ENCODE results near the gene PI4KA. TPM values are rescaled to one million over a fixed set of nuclear protein-coding genes. Genes with fewer than 3 reads are reported as not detected.

Gene PI4KA
- total RNA-seq, 6 experiments from 2014 or later, result 51.0 to 61.3 (median 57.2) TPM

DNA sequence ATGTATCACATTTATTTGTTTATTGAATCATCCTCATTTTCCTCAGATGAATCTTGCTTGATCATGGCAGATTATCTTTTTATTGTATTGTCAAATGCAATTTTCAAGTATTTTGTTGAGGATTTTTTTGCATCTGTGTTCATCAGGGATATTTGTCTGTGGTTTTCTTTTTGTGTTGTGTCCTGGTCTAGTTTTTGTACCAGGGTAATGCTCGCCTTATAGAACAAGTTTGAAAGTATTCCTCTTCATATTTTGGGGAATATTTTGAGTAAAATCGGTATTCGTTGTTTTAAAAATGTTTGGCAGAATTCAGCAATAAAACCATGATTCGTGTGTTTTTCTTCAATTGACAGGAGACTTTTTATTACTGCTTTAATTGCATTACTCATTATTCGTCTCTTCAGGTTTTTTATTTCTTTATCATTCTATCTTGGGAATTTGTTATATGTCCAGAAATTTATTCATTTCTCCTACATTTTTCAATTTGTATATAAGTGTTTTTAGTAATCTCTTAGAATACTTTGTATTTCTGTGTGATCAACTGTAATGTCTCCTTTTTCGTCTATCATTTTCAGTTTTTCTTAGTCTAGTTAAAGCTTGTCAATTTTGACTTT, 198.1 kb downstream of the PI4KA start:
- peaks cover 5% of the 10 kb centered on the region; the same call in 1 of the 2 replicates for H3K4me1 Mint-ChIP-seq (ENCODE audit: low read depth)

DNA sequence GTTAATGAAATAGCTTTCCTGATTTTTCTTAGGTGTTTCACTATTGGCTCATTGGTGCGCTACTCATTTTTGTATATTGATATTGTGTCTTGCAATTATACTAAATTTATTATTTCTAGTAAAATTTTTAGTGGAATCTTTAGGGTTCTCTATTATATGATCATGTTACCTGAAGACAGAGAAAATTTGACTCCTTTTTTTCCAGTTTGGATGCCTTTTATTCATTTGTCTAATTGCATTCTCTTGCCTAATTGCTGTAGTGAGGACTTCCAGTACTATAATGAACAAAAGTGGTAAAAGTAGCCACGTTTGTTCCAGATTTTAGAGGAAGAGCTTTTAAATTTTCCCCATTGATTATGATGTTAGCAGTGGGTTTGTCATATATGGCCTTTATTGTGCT, 198.7 kb downstream of the PI4KA start:
- TF ChIP-seq, protein P1, sequence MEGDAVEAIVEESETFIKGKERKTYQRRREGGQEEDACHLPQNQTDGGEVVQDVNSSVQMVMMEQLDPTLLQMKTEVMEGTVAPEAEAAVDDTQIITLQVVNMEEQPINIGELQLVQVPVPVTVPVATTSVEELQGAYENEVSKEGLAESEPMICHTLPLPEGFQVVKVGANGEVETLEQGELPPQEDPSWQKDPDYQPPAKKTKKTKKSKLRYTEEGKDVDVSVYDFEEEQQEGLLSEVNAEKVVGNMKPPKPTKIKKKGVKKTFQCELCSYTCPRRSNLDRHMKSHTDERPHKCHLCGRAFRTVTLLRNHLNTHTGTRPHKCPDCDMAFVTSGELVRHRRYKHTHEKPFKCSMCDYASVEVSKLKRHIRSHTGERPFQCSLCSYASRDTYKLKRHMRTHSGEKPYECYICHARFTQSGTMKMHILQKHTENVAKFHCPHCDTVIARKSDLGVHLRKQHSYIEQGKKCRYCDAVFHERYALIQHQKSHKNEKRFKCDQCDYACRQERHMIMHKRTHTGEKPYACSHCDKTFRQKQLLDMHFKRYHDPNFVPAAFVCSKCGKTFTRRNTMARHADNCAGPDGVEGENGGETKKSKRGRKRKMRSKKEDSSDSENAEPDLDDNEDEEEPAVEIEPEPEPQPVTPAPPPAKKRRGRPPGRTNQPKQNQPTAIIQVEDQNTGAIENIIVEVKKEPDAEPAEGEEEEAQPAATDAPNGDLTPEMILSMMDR (IDR thresholded peaks at IDR 0.05), result no peak
- H3K4me3 Mint-ChIP-seq, result no peak overlapping the region

More for the DNA sequence above, 198.1 kb downstream of the PI4KA start:
- no peak for DNase-seq
- Mint-ChIP-seq H3K36me3 (ENCODE audit: low read depth) (no peaks in the 10 kb centered on the region), H3K27ac (no peak overlapping the region), H3K27me3 (ENCODE audit: insufficient read depth) (peaks cover 32% of the 10 kb centered on the region), H3K9me3 (peaks cover 4% of the 10 kb centered on the region), H3K4me3 (no peak overlapping the region)
- TF ChIP-seq, protein P1 (IDR thresholded peaks at IDR 0.05), result no peak

DNA sequence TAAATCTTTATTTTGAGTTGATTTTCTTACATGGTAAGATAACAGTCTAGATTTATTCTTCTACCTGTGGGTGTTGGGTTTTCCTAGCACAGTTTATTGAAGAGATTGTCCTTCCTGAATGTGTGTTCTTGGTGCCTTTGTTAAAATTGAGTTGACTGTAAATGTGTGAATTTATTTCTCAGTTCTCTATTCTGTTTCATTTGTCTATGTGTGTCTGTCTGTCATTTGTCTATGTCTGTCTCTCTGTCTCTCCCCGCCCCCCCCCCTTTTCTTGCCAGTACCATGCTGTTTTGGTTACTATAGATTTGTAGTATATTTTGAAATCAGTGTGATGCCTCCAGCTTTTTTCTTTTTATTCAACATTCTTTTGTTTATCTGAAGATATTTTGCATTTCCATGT, 199.4 kb downstream of the PI4KA start:
- Mint-ChIP-seq H3K4me1 (ENCODE audit: low read depth) (peaks cover 5% of the 10 kb centered on the region; the same call in 1 of the 2 replicates), H3K36me3 (ENCODE audit: low read depth) (no peaks in the 10 kb centered on the region), H3K4me3 (no peak overlapping the region), H3K27me3 (ENCODE audit: insufficient read depth) (peaks cover 33% of the 10 kb centered on the region), H3K9me3 (peaks cover 4% of the 10 kb centered on the region), H3K27ac (no peak overlapping the region)
- no peak for DNase-seq
- TF ChIP-seq, protein P1 (IDR thresholded peaks at IDR 0.05), result no peak

More for the DNA sequence above, 198.7 kb downstream of the PI4KA start:
- DNase-seq, result no peak
- H3K27ac Mint-ChIP-seq, result no peak overlapping the region
- H3K9me3 Mint-ChIP-seq, result peaks cover 4% of the 10 kb centered on the region
- peaks cover 32% of the 10 kb centered on the region for H3K27me3 Mint-ChIP-seq (ENCODE audit: insufficient read depth)
- H3K4me1 Mint-ChIP-seq (ENCODE audit: low read depth), result peaks cover 5% of the 10 kb centered on the region; the same call in 1 of the 2 replicates
- H3K36me3 Mint-ChIP-seq (ENCODE audit: low read depth), result no peaks in the 10 kb centered on the region

DNA sequence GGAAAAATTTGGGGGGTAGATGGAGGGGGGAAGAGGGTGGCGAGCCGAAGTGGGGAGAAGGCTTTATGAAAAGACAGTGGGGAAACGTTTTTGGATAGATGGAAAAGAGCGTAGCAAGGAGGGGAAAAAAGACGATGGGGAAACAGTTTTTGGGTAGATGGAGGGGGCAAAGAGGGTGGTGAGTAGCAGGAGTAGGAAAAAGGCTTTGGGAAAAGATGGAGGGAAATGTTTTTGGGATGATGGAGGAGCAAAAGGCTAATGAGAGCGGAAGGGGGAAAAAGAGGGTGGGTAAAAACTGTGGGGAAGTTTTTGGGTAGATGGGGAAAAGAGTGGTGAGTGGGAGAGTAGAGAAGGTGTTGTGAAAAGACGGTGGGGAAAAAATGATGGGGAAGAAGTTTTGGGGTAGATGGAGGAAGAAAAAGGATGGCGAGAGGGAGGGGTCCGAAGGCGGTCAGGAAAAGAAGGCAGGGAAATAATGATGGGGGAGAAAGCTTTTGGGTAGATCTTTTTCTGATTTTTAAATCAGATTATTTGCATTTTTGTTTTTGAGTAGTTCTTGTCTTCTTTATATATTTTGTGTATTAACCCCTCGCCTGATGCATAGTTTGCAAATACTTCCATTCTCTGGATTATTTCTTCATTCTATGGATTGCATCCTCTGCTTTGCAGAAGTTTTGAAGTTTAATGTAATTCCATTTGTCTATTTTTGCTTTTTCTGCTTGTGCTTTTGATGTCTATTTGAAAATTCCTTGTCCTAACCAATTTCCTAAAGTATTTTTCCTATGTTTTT, 200.0 kb downstream of the PI4KA start:
- TF ChIP-seq, protein P1 (IDR thresholded peaks at IDR 0.05), result no peak
- Mint-ChIP-seq H3K27me3 (ENCODE audit: insufficient read depth) (peaks cover 33% of the 10 kb centered on the region), H3K9me3 (peaks cover 4% of the 10 kb centered on the region), H3K27ac (no peak overlapping the region), H3K4me1 (ENCODE audit: low read depth) (peaks cover 4% of the 10 kb centered on the region; the same call in 1 of the 2 replicates), H3K36me3 (ENCODE audit: low read depth) (no peaks in the 10 kb centered on the region), H3K4me3 (no peak overlapping the region)
- no peak for DNase-seq

DNA sequence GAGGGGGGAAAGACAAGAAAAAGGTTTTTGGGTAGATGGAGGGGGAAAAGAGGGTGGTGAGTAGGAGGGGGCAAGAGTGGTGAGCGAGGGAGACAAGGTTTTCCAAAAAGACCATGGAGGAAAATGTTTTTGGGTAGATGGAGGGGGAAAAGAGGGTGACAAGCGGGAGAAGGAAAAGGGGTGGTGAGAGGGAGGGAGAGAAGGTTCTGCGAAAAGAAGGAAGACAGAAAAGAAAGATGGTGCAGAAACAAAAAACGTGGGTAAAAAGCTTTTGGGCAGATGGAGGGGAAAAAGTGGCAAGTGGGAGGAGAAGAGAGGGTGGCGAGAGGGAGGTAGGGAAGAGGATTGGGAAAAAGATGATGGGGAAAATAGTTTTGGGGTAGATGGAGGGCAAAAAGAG, 200.6 kb downstream of the PI4KA start:
- Mint-ChIP-seq H3K4me3 (no peak overlapping the region), H3K36me3 (ENCODE audit: low read depth) (no peaks in the 10 kb centered on the region), H3K9me3 (peaks cover 4% of the 10 kb centered on the region), H3K4me1 (ENCODE audit: low read depth) (no peaks in the 10 kb centered on the region), H3K27ac (no peak overlapping the region), H3K27me3 (ENCODE audit: insufficient read depth) (peaks cover 30% of the 10 kb centered on the region)
- TF ChIP-seq, protein P1 (IDR thresholded peaks at IDR 0.05), result no peak
- DNase-seq, result no peak

Other genes starting within 250 kb of the PI4KA start
- under 1 TPM in 5 of 6 experiments, not detected in 1; 0.07 to 0.19 (median 0.11) TPM for gene SERPIND1, start 84.7 kb downstream of the PI4KA start, total RNA-seq (2021; fragmentation: NEBNext Ultra II Directional; extraction: Animal tissue kit (Norgen Biotek cat#: 25700))
- 10 to 100 TPM; 34.2 to 40.7 (median 38.0) TPM for gene SNAP29, start 196 bp upstream of the PI4KA start, total RNA-seq (2021; fragmentation: NEBNext Ultra II Directional; extraction: Animal tissue kit (Norgen Biotek cat#: 25700))
- gene CRKL, start 58.6 kb upstream of the PI4KA start, total RNA-seq (2021; fragmentation: NEBNext Ultra II Directional; extraction: Animal tissue kit (Norgen Biotek cat#: 25700)), result 10 to 100 TPM; 44.0 to 51.5 (median 47.6) TPM
- gene AIFM3, start 108.4 kb upstream of the PI4KA start, total RNA-seq (2021; fragmentation: NEBNext Ultra II Directional; extraction: Animal tissue kit (Norgen Biotek cat#: 25700)), result under 1 TPM in 3 of 6 experiments, not detected in 3; 0.15 to 0.51 (median 0.31) TPM
- 10 to 100 TPM; 50.6 to 64.0 (median 57.2) TPM for gene LZTR1, start 123.5 kb upstream of the PI4KA start, total RNA-seq (2021; fragmentation: NEBNext Ultra II Directional; extraction: Animal tissue kit (Norgen Biotek cat#: 25700))
- 10 to 100 TPM; 17.8 to 23.1 (median 21.1) TPM for gene THAP7, start 143.3 kb upstream of the PI4KA start, total RNA-seq (2021; fragmentation: NEBNext Ultra II Directional; extraction: Animal tissue kit (Norgen Biotek cat#: 25700))
- gene P2RX6, start 156.4 kb upstream of the PI4KA start, total RNA-seq (2021; fragmentation: NEBNext Ultra II Directional; extraction: Animal tissue kit (Norgen Biotek cat#: 25700)), result 1 to 10 TPM; 1.6 to 4.0 (median 1.9) TPM
- under 1 TPM in 1 of 6 experiments, not detected in 5; 0.07 TPM for gene SLC7A4, start 173.8 kb upstream of the PI4KA start, total RNA-seq (2021; fragmentation: NEBNext Ultra II Directional; extraction: Animal tissue kit (Norgen Biotek cat#: 25700))
- gene LRRC74B, start 187.1 kb upstream of the PI4KA start, total RNA-seq (2021; fragmentation: NEBNext Ultra II Directional; extraction: Animal tissue kit (Norgen Biotek cat#: 25700)), result not detected

Data from HFFc6 (cell line).